Adrenal gland (tissue), 12 donors: ENCODE measurements around the gene STK40. TPM values are rescaled to one million over a fixed set of nuclear protein-coding genes. Genes with fewer than 3 reads are reported as not detected.

Experiments
- DNase-seq, 7 donors: peaks; one replicate each; pipeline ENCODE4 v3.0.0-alpha.2; 2019 to 2020
- H3K27ac ChIP-seq, 5 donors: fragments of 200-600 bp; sonication (generic) in 4 of 5; 1 replicate in 3 of 5; 2 replicates in 2 of 5; pipeline versions ENCODE4 v1.5.1 to v1.8.0; 2016 to 2020; ENCODE audit warnings: mild to moderate bottlenecking in 1 of 5
- H3K27me3 ChIP-seq: fragments of 200-600 bp; 2 replicates; pipeline ENCODE4 v1.8.0; 2021
- H3K36me3 ChIP-seq, 2 donors: fragments of 200-600 bp; replicated peaks in 1 of 2; 1 replicate in 1 of 2; 2 replicates in 1 of 2; pipeline versions ENCODE4 v1.5.1 to v1.8.0; 2018 to 2022
- H3K4me1 ChIP-seq, 2 donors: fragments of 200-600 bp; replicated peaks in 1 of 2; 1 replicate in 1 of 2; 2 replicates in 1 of 2; pipeline versions ENCODE4 v1.5.1 to v1.8.0; 2018 to 2021
- H3K4me3 ChIP-seq, 4 donors: fragments of 200-600 bp; sonication (generic) in 3 of 4; one replicate each; pipeline ENCODE4 v1.5.1; 2016 to 2018
- H3K9me3 ChIP-seq, 3 donors: fragments of 200-600 bp; sonication (generic) in 1 of 3; replicated peaks in 1 of 3; 1 replicate in 2 of 3; 2 replicates in 1 of 3; pipeline versions ENCODE4 v1.5.1 to v1.8.0; 2016 to 2021
- POLR2A ChIP-seq, 2 donors: fragments of 450-650 bp; IDR thresholded peaks; one replicate each; pipeline ENCODE4 v1.6.1; 2017; ENCODE audit warnings: antibody characterized with exemption in 2 of 2, mild to moderate bottlenecking in 2 of 2, moderate library complexity in 1 of 2
- WGBS, 4 donors: extraction: QIAGEN DNeasy Blood & Tissue Kit in 2 of 4; methylation state at CpG; one replicate each; pipeline versions ENCODE4 v1.1.5 to v1.1.7; 2013 to 2017; 5-methylcytosine and 5-hydroxymethylcytosine counted together
- intact Hi-C, 2 donors: fragments of 100-400 bp; cut with DNase I; formaldehyde crosslinking; loops; one replicate each; pipeline versions ENCODE4 v1.14.1 to v1.15.0; 2022 to 2023
- polyA plus RNA-seq, 3 donors: library from polyadenylated mRNA; stranded (reverse); fragments of 200-250 nt in 2 of 3; fragments of 350-450 nt in 1 of 3; fragmentation: Illumina TruSeq in 1 of 3; extraction: RNeasy Lipid Tissue Mini Kit (QIAGEN cat#74804) in 1 of 3; gene quantifications; one replicate each; pipeline ENCODE4 v1.2.3, GENCODE V29; 2013 to 2014
- total RNA-seq, 9 donors: library from RNA; depleted of rRNA in 4 of 9; stranded (reverse); fragments of >200 nt in 4 of 9; fragments of 120-200 nt in 1 of 9; fragmentation: NEBNext Ultra II Directional in 1 of 9; extraction: Animal tissue kit (Norgen Biotek cat#: 25700) in 1 of 9; gene quantifications; one replicate each; pipeline versions ENCODE4 v1.1.0 to v1.2.4, GENCODE V29; 2013 to 2023
- TF ChIP-seq, protein P1 (sequence below), 6 experiments: fragments of 450-650 bp in 4 of 6; fragments of 200-600 bp in 2 of 6; sonication (generic) in 1 of 6; IDR thresholded peaks; 1 replicate in 5 of 6; 2 replicates in 1 of 6; pipeline versions ENCODE4 v1.5.1 to v1.8.0; 2016 to 2021; ENCODE audit warnings: antibody characterized with exemption in 6 of 6, mild to moderate bottlenecking in 2 of 6, moderate library complexity in 1 of 6
- donor health status: healthy with polysubstance abuse.
- donor health status: Bipolar disorder and iron deficiency.
- donor health status: DM: yes; HTN: yes; CAD: no.
- donor health status: DM: no; HTN: no; CAD: no.
- donor health status: DM: no; HTN: no; CAD: no.
- donor health status: DM: yes; HTN: yes; CAD: no.

Gene STK40
- total and polyA plus RNA-seq, 12 donors = 9.8 to 31.2 (median 24.7) TPM

DNA sequence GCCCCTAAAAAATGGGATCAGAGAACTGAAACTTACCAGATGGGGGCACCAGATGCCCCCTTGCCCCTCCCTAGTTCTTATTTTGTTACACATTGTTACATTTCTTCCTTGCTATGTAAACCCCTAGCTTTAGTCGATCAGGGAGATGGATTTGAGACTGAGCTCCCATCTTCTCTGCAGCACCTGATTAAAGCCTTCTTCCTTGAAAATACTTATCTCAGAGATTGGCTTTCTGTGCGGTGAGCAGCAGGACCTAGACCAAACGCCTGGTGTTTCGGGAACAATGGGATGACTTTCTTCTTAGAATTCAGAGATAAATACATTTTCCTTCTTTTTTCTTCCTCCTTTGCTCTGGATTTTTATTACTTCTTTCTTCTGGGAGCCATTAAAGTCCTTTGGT is 28.7 kb upstream of the STK40 start:
- no peaks in the 10 kb centered on the region for H3K9me3 ChIP-seq
- H3K36me3 ChIP-seq = no peaks in the 10 kb centered on the region
- no peak for DNase-seq
- WGBS, 4 donors = 80 to 92% (median 86%) methylated on average over 4 of the region's 4 CpGs
- no peak for TF ChIP-seq POLR2A (IDR thresholded peaks at IDR 0.05)
- H3K4me3 ChIP-seq = no peak overlapping the region
- intact Hi-C loops = loop anchor here in 1 of 2 donors (10.0 kb wide), 2 partner anchors 110 to 320 kb away; partner anchors contain the start of gene SH3D21
- H3K27ac ChIP-seq = no peak overlapping the region
- no peaks in the 10 kb centered on the region for H3K4me1 ChIP-seq
- no peaks in the 10 kb centered on the region for H3K27me3 ChIP-seq

DNA sequence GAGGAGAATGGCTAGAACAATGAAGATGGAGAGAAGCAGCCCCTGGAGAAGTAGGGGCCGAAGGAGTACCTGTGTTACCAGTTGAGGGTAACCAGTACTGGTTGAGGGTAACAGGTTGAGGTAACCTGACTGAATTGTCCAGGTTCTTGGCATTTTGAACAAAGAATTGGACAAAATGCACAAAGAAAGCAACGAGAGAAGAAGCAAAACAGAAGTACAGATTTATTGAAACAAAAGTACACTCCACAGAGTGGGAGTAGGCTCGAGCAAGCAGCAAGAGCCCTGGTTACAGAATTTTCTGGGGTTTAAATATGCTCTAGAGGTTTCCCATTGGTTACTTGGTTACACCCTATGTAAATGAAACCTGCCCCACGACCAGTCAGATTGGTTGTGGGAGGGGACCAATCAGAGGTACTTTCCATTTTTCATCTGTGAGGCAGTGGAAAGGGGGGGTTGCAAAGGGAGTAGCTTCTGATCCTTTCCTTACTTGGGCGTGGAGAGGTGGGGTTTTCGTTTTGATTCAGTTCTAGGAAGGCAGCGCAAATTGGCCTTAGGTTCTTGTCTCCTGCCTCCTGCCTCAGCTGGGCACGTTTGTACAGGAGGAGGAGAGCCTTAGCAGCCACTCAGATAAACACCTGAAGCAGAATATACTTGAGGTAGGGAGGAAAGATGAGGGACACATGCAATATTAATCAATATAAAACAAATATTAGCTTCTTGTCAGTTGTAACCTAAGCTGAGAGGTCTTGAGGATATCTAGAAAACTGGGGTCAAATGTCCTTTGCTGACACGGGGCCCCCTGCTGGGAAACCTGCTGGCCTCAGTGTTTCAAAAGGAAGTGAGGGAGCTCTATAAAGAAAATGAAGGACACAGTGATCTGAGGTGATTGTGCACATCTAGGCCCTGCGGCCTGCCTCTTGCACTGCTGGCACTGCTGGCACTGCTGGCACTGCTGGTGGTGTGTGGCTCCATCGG is 26.2 kb upstream of the STK40 start:
- H3K36me3 ChIP-seq = no peaks in the 10 kb centered on the region
- DNase-seq = no peak
- H3K4me3 ChIP-seq = no peak overlapping the region
- intact Hi-C loops = loop anchor here in 1 of 2 donors (10.0 kb wide), 2 partner anchors 107 to 317 kb away; partner anchors contain the start of gene SH3D21
- H3K27ac ChIP-seq = no peak overlapping the region
- H3K9me3 ChIP-seq = no peaks in the 10 kb centered on the region
- H3K4me1 ChIP-seq = no peaks in the 10 kb centered on the region
- 65 to 71% (median 68%) methylated on average over 11 of the region's 11 CpGs for WGBS, 4 donors
- TF ChIP-seq, protein P1, sequence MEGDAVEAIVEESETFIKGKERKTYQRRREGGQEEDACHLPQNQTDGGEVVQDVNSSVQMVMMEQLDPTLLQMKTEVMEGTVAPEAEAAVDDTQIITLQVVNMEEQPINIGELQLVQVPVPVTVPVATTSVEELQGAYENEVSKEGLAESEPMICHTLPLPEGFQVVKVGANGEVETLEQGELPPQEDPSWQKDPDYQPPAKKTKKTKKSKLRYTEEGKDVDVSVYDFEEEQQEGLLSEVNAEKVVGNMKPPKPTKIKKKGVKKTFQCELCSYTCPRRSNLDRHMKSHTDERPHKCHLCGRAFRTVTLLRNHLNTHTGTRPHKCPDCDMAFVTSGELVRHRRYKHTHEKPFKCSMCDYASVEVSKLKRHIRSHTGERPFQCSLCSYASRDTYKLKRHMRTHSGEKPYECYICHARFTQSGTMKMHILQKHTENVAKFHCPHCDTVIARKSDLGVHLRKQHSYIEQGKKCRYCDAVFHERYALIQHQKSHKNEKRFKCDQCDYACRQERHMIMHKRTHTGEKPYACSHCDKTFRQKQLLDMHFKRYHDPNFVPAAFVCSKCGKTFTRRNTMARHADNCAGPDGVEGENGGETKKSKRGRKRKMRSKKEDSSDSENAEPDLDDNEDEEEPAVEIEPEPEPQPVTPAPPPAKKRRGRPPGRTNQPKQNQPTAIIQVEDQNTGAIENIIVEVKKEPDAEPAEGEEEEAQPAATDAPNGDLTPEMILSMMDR (IDR thresholded peaks at IDR 0.05) = no peak
- TF ChIP-seq POLR2A (IDR thresholded peaks at IDR 0.05) = no peak
- H3K27me3 ChIP-seq = no peaks in the 10 kb centered on the region

DNA sequence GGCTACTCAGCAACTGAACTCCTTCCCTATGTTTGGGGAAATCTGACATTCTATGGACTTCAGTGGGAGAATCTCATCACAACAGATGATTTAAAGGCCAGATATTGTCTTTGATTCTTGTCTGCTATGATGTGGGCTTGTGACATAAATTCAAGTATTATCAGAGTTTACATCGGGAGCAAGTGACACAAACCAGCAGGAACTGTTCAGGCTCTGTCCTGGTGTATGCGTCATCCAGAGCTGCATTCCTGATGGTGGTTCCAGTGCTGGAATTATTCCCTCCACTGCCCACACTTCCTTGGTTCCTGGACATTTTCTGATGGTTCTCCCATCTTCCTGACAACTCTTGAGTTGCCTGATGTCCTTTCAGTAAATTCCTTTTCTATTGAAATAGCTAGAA is 22.8 kb upstream of the STK40 start:
- intact Hi-C loops = no loop called here
- no peaks in the 10 kb centered on the region for H3K27me3 ChIP-seq
- WGBS, 4 donors = 43 to 58% (median 56%) methylated on average over 2 of the region's 2 CpGs

DNA sequence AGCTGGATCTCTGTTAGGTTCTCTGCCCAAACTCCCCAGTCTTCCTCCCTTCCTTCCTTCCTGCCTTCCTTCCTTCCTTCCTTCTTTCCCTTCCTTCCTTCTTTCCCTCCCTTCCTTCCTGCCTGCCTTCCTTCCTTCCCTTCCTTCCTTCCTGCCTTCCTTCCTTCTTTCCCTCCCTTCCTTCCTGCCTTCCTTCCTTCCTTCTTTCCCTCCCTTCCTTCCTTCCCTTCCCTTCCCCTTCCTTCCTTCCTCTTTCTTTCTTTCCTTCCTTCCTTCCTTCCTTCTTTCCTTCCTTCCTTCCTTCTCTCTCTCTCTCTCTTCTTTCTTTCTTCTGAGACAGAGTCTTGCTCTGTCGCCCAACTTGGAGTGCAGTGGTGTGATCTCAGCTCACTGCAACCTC is 20.7 kb upstream of the STK40 start:
- no peaks in the 10 kb centered on the region for H3K9me3 ChIP-seq
- no peak overlapping the region for H3K27ac ChIP-seq
- no peak overlapping the region for H3K4me3 ChIP-seq
- 80 to 97% (median 95%) methylated on average over 1 of the region's 1 CpG for WGBS, 4 donors
- DNase-seq = no peak
- TF ChIP-seq, protein P1 (IDR thresholded peaks at IDR 0.05) = no peak
- TF ChIP-seq POLR2A (IDR thresholded peaks at IDR 0.05) = no peak
- no peaks in the 10 kb centered on the region for H3K27me3 ChIP-seq
- intact Hi-C loops = no loop called here
- H3K4me1 ChIP-seq = no peaks in the 10 kb centered on the region
- no peaks in the 10 kb centered on the region for H3K36me3 ChIP-seq

More for the DNA sequence above, 22.8 kb upstream of the STK40 start:
- no peaks in the 10 kb centered on the region for H3K9me3 ChIP-seq
- no peaks in the 10 kb centered on the region for H3K4me1 ChIP-seq
- H3K27ac ChIP-seq = peak overlapping the region in 1 of 5 donors; percentile 21
- H3K36me3 ChIP-seq = no peaks in the 10 kb centered on the region
- TF ChIP-seq, protein P1 (IDR thresholded peaks at IDR 0.05) = no peak
- no peak for TF ChIP-seq POLR2A (IDR thresholded peaks at IDR 0.05)
- no peak overlapping the region for H3K4me3 ChIP-seq
- DNase-seq = peak in 4 of 7 donors; percentile 29 to 66 (median 49)
